T-helper 2 cell treated with Interferon-gamma antibody and Interleukin-4, amounts not matched to agents 5 μg/mL and 100 μg/mL, for 36 hours (primary cell): ENCODE measurements around the gene SECISBP2.
A peak's percentile ranks its signal among the peaks of the same experiment; 100 is the strongest.

Experiments
- DNase-seq: peaks from one replicate; pipeline ENCODE4 v3.0.0; 2021; ENCODE audit warnings: low spot score
- H3K27ac Mint-ChIP-seq: one replicate; pipeline ENCODE4 v1.8.0; 2021; ENCODE audit warnings: mild to moderate bottlenecking, mixed read lengths
- H3K27me3 Mint-ChIP-seq: one replicate; pipeline ENCODE4 v1.8.0; 2021; ENCODE audit warnings: low read depth, mixed read lengths
- H3K36me3 Mint-ChIP-seq: one replicate; pipeline ENCODE4 v1.8.0; 2021; ENCODE audit warnings: low read depth, mixed read lengths
- H3K4me1 Mint-ChIP-seq: one replicate; pipeline ENCODE4 v1.8.0; 2021; ENCODE audit warnings: low read depth, mixed read lengths
- H3K4me3 Mint-ChIP-seq: one replicate; pipeline ENCODE4 v1.8.0; 2022; ENCODE audit warnings: mild to moderate bottlenecking, moderate library complexity, mixed read lengths
- H3K9me3 Mint-ChIP-seq: one replicate; pipeline ENCODE4 v1.8.0; 2021; ENCODE audit warnings: mixed read lengths

Gene SECISBP2

GRCh38 chr9:89347651-89348050 is 29.4 kb downstream of the SECISBP2 start:
- H3K4me3 Mint-ChIP-seq: no peak overlapping the region
- no peak overlapping the region for H3K27ac Mint-ChIP-seq
- no peaks in the 10 kb centered on the region for H3K27me3 Mint-ChIP-seq
- no peak for DNase-seq
- H3K9me3 Mint-ChIP-seq: peaks cover 18% of the 10 kb centered on the region
- peaks cover 26% of the 10 kb centered on the region for H3K4me1 Mint-ChIP-seq
- peaks cover 87% of the 10 kb centered on the region for H3K36me3 Mint-ChIP-seq

DNA sequence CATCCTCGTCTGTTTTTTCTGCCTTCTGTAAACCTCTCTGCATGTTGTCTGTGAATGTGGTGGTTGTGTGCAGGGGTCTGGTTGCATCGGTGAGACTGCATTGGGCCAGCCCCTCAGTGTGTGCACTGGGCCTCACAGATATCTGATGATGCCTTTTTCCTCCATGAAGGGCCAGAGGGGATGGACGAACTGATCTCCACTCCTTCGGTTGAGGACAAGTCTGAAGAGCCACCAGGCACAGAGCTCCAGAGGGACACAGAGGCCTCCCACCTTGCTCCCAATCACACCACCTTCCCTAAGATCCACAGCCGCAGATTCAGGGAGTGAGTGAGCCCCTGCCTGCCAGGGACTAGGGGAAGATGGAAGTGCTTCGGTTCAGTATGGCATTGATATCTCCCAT is 31.3 kb downstream of the SECISBP2 start:
- no peak overlapping the region for H3K4me3 Mint-ChIP-seq
- H3K27me3 Mint-ChIP-seq: no peaks in the 10 kb centered on the region
- no peak for DNase-seq
- H3K36me3 Mint-ChIP-seq: peaks cover 81% of the 10 kb centered on the region
- peaks cover 6% of the 10 kb centered on the region for H3K9me3 Mint-ChIP-seq
- H3K27ac Mint-ChIP-seq: no peak overlapping the region
- H3K4me1 Mint-ChIP-seq: peaks cover 20% of the 10 kb centered on the region

GRCh38 chr9:89350988-89351557 is 32.8 kb downstream of the SECISBP2 start:
- DNase-seq: no peak
- H3K27ac Mint-ChIP-seq: no peak overlapping the region
- H3K27me3 Mint-ChIP-seq: no peaks in the 10 kb centered on the region
- H3K9me3 Mint-ChIP-seq: no peaks in the 10 kb centered on the region
- no peak overlapping the region for H3K4me3 Mint-ChIP-seq
- peaks cover 71% of the 10 kb centered on the region for H3K36me3 Mint-ChIP-seq
- H3K4me1 Mint-ChIP-seq: peaks cover 13% of the 10 kb centered on the region

GRCh38 chr9:89351584-89352300 is 33.4 kb downstream of the SECISBP2 start:
- Mint-ChIP-seq H3K27ac (peak overlapping the region; percentile 82), H3K9me3 (no peaks in the 10 kb centered on the region), H3K4me3 (no peak overlapping the region), H3K36me3 (peaks cover 70% of the 10 kb centered on the region), H3K4me1 (peaks cover 13% of the 10 kb centered on the region), H3K27me3 (no peaks in the 10 kb centered on the region)
- DNase-seq: no peak

DNA sequence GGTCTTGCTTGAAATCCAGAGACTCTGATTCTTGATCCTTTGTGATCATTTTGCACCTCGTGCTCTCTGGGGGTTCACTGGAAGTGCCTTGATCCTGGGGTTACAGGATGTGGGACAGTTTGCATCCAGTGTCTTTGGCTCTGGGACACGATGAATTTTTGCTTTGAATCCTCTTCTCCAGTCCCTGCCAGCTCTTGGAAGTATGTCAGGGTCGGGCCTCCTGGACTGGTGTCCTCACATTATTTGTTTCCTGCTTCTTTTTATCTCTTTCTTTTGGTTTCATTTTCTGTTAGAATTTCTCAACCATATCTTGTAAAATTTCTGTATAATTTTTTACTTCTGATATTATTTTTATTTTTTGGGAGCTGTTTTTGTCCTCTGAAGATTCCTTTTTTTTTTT is 34.2 kb downstream of the SECISBP2 start:
- Mint-ChIP-seq H3K27ac (peak overlapping the region; percentile 82), H3K9me3 (no peaks in the 10 kb centered on the region), H3K36me3 (peaks cover 72% of the 10 kb centered on the region), H3K4me1 (peaks cover 17% of the 10 kb centered on the region), H3K4me3 (peak overlapping the region; percentile 51), H3K27me3 (no peaks in the 10 kb centered on the region)
- DNase-seq: no peak

DNA sequence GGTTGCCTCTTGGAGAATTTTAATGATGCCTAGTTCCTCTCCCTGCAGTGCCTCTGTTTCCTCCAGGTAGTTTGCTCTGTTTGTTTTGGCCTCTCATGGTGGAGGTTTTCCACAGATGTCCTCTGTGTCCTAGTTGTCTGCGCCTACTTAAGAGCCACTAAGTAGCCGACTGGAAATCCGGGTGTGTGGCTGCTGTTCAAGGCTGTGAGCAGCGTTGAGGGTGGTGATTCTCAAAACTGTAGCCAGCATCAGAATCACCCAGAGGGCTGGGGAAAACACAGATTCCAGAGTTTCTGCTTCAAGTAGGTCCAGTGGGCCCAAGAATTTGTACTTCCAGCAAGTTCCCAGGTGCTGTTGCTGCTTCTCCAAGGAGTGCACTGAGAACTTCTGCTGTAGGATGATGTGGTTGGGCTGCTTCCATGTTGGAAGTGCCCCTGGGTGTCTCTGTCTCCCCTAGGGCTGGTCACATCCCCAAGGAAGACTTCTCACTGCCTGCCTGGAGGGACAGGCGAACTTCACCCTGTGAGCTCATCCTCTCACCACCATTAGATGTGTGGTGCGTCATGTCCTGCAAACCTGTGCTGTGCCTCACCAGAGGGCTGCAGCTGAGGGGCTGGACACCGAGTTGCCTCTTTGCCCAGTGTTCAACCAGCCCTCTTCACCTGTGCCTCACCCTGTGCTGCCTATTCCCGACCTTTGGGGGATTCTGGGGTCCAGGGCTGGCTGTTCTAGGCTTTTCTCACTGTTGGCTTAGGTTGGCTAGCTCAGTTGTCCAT is 34.8 kb downstream of the SECISBP2 start:
- Mint-ChIP-seq H3K27me3 (no peaks in the 10 kb centered on the region), H3K36me3 (peaks cover 74% of the 10 kb centered on the region), H3K4me3 (peak overlapping the region; percentile 51), H3K9me3 (no peaks in the 10 kb centered on the region), H3K4me1 (peaks cover 18% of the 10 kb centered on the region), H3K27ac (peak overlapping the region; percentile 82)
- DNase-seq: no peak

- Mint-ChIP-seq H3K36me3 (peaks cover 72% of the 10 kb centered on the region), H3K4me1 (peaks cover 18% of the 10 kb centered on the region), H3K4me3 (no peak overlapping the region), H3K9me3 (no peaks in the 10 kb centered on the region), H3K27ac (no peak overlapping the region), H3K27me3 (no peaks in the 10 kb centered on the region)
- no peak for DNase-seq
Measured at GRCh38 chr9:89353989-89354388, 35.7 kb downstream of the SECISBP2 start.

DNA sequence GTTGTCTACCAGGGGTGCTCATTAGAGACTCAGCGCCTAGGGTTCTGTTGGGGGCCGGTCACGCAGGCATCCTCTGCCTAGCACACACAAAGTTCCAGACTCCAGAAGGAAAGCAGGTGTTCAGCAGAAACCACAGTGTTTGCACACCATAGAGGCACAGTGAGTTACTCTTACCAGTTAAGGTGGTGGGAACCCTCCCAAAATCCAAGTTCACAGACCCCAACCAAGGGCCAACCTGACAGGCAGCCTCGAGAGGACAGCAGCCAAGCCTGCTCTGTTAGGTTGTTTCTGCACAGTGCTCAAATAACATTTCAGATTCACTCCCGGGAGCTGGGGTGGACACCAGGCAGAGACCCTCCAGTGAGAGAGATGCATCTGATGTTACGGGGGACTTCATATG is 36.2 kb downstream of the SECISBP2 start:
- Mint-ChIP-seq H3K27me3 (no peaks in the 10 kb centered on the region), H3K9me3 (no peaks in the 10 kb centered on the region), H3K4me3 (no peak overlapping the region), H3K4me1 (peaks cover 18% of the 10 kb centered on the region), H3K27ac (no peak overlapping the region), H3K36me3 (peaks cover 73% of the 10 kb centered on the region)
- DNase-seq: no peak

GRCh38 chr9:89356782-89357181 is 38.5 kb downstream of the SECISBP2 start:
- peaks cover 30% of the 10 kb centered on the region for H3K4me1 Mint-ChIP-seq
- no peak overlapping the region for H3K4me3 Mint-ChIP-seq
- peaks cover 74% of the 10 kb centered on the region for H3K36me3 Mint-ChIP-seq
- no peaks in the 10 kb centered on the region for H3K27me3 Mint-ChIP-seq
- DNase-seq: no peak
- no peak overlapping the region for H3K27ac Mint-ChIP-seq
- no peaks in the 10 kb centered on the region for H3K9me3 Mint-ChIP-seq

GRCh38 chr9:89357331-89358197 is 39.3 kb downstream of the SECISBP2 start:
- Mint-ChIP-seq H3K9me3 (no peaks in the 10 kb centered on the region), H3K4me3 (no peak overlapping the region), H3K4me1 (peaks cover 23% of the 10 kb centered on the region), H3K27me3 (no peaks in the 10 kb centered on the region), H3K36me3 (peaks cover 73% of the 10 kb centered on the region), H3K27ac (peak overlapping the region; percentile 44)
- DNase-seq: no peak

GRCh38 chr9:89358376-89358916 is 40.1 kb downstream of the SECISBP2 start:
- Mint-ChIP-seq H3K27me3 (no peaks in the 10 kb centered on the region), H3K9me3 (no peaks in the 10 kb centered on the region), H3K4me3 (no peak overlapping the region), H3K36me3 (peaks cover 75% of the 10 kb centered on the region), H3K4me1 (peaks cover 19% of the 10 kb centered on the region), H3K27ac (no peak overlapping the region)
- DNase-seq: no peak

GRCh38 chr9:89358985-89359384 is 40.7 kb downstream of the SECISBP2 start:
- no peak for DNase-seq
- Mint-ChIP-seq H3K4me3 (no peak overlapping the region), H3K4me1 (peaks cover 17% of the 10 kb centered on the region), H3K36me3 (peaks cover 70% of the 10 kb centered on the region), H3K27ac (no peak overlapping the region), H3K9me3 (no peaks in the 10 kb centered on the region), H3K27me3 (no peaks in the 10 kb centered on the region)

DNA sequence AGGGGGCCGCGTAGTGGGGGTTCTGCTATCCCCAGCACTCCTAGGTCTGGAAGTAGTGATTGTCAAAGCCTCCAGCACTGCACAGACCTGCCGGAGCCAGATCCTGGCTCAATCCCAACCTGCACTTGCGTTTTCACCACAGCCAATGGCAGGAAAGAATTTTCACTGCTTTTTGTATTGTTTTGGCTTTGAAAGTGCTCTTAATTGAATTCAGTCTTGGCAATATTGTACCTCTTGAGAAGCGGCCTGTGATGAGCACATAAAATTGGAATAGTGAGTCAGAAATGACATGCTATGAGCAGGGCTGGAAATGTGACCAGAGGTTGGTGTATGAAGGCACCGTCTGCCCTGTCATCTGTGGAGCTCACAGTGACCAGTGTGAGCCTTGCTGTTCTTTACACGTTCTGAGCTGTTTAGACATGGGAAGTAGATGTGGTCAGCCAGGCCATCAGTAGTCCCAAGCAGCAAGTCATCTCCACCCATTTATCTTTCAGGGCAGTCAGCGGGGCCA is 41.5 kb downstream of the SECISBP2 start:
- Mint-ChIP-seq H3K4me1 (peaks cover 17% of the 10 kb centered on the region), H3K9me3 (no peaks in the 10 kb centered on the region), H3K36me3 (peaks cover 67% of the 10 kb centered on the region), H3K4me3 (no peak overlapping the region), H3K27me3 (no peaks in the 10 kb centered on the region), H3K27ac (peak overlapping the region; percentile 23)
- no peak for DNase-seq
